Trophoblast cell (in vitro differentiated cells and primary cell): Measurements from ENCODE around the gene OR51E2.

Experiments used
- DNase-seq, 2 donors: peaks; one replicate each; pipeline ENCODE4 v3.0.0-alpha.2; 2016
- H2AFZ ChIP-seq: 2 replicates; pipeline ENCODE4 v1.6.1; 2013; ENCODE audit warnings: low read length, moderate library complexity, mild to moderate bottlenecking; ENCODE audit not compliant: insufficient read depth, poor library complexity
- H2AK5ac ChIP-seq: 2 replicates; pipeline ENCODE4 v1.6.1; 2013; ENCODE audit warnings: mild to moderate bottlenecking, low read length
- H2BK120ac ChIP-seq: 2 replicates; pipeline ENCODE4 v1.6.1; 2013; ENCODE audit warnings: low read length, mild to moderate bottlenecking, moderate library complexity; ENCODE audit not compliant: insufficient read depth, poor library complexity
- H2BK12ac ChIP-seq: 2 replicates; pipeline ENCODE4 v1.6.1; 2013; ENCODE audit warnings: mild to moderate bottlenecking, low read length, moderate library complexity
- H2BK5ac ChIP-seq: 2 replicates; pipeline ENCODE4 v1.6.1; 2013; ENCODE audit warnings: low read length, low read depth, moderate library complexity, mild to moderate bottlenecking; ENCODE audit not compliant: poor library complexity
- H3K14ac ChIP-seq: 2 replicates; pipeline ENCODE4 v1.6.1; 2013; ENCODE audit warnings: mild to moderate bottlenecking, low read length
- H3K18ac ChIP-seq: 2 replicates; pipeline ENCODE4 v1.6.1; 2013; ENCODE audit warnings: mild to moderate bottlenecking, low read length
- H3K23ac ChIP-seq: 2 replicates; pipeline ENCODE4 v1.6.1; 2013; ENCODE audit warnings: low read length
- H3K27ac ChIP-seq: 2 replicates; pipeline ENCODE4 v1.5.1; 2013; ENCODE audit warnings: low read depth, mild to moderate bottlenecking, inconsistent platforms, low read length, moderate library complexity
- H3K27me3 ChIP-seq: 2 replicates; pipeline ENCODE4 v1.6.1; 2013; ENCODE audit warnings: inconsistent platforms, mild to moderate bottlenecking, low read length, moderate library complexity; ENCODE audit not compliant: insufficient read depth
- H3K36me3 ChIP-seq, 2 experiments: 1 replicate in 1 of 2; 2 replicates in 1 of 2; pipeline ENCODE4 v1.6.1; 2013; ENCODE audit warnings: low read length in 2 of 2, mild to moderate bottlenecking in 2 of 2, moderate library complexity in 1 of 2; ENCODE audit not compliant: insufficient read depth in 2 of 2, control insufficient read depth in 1 of 2
- H3K4ac ChIP-seq: 2 replicates; pipeline ENCODE4 v1.6.1; 2013; ENCODE audit warnings: low read depth, mild to moderate bottlenecking, low read length, moderate library complexity
- H3K4me1 ChIP-seq, 2 experiments: 1 replicate in 1 of 2; 2 replicates in 1 of 2; pipeline ENCODE4 v1.6.1; 2013; ENCODE audit warnings: low read length in 2 of 2, mild to moderate bottlenecking in 2 of 2, moderate library complexity in 1 of 2; ENCODE audit not compliant: insufficient read depth in 2 of 2, control insufficient read depth in 1 of 2
- H3K4me2 ChIP-seq: 2 replicates; pipeline ENCODE4 v1.6.1; 2013; ENCODE audit warnings: inconsistent platforms, mild to moderate bottlenecking, low read length, moderate library complexity
- H3K4me3 ChIP-seq: 2 replicates; pipeline ENCODE4 v1.5.1; 2013; ENCODE audit warnings: mild to moderate bottlenecking, low read depth, low read length, inconsistent platforms
- H3K79me1 ChIP-seq: one replicate; pipeline ENCODE4 v1.6.1; 2013; ENCODE audit warnings: low read length
- H3K79me2 ChIP-seq: 2 replicates; pipeline ENCODE4 v1.6.1; 2013; ENCODE audit warnings: low read length, mild to moderate bottlenecking; ENCODE audit not compliant: control insufficient read depth, insufficient read depth, poor library complexity
- H3K9ac ChIP-seq: 2 replicates; pipeline ENCODE4 v1.6.1; 2013; ENCODE audit warnings: mild to moderate bottlenecking, low read length
- H3K9me3 ChIP-seq: 2 replicates; pipeline ENCODE4 v1.6.1; 2013; ENCODE audit warnings: low read depth, mild to moderate bottlenecking, control low read depth, inconsistent platforms, low read length; ENCODE audit not compliant: insufficient read depth
- H4K12ac ChIP-seq: 2 replicates; pipeline ENCODE4 v1.6.1; 2013; ENCODE audit warnings: low read depth, mild to moderate bottlenecking, low read length, moderate library complexity
- H4K8ac ChIP-seq: 2 replicates; pipeline ENCODE4 v1.6.1; 2013; ENCODE audit warnings: low read depth, mild to moderate bottlenecking, low read length, moderate library complexity
- H4K91ac ChIP-seq: one replicate; pipeline ENCODE4 v1.6.1; 2013; ENCODE audit warnings: low read depth, mild to moderate bottlenecking, low read length, moderate library complexity
- WGBS: extraction: QIAGEN DNeasy Blood & Tissue Kit; methylation state at CpG from one replicate; pipeline ENCODE4 v1.1.7; 2013; ENCODE audit warnings: missing lambda C conversion rate; ENCODE audit not compliant: insufficient read length, insufficient coverage; ENCODE audit errors: extremely low coverage; 5-methylcytosine and 5-hydroxymethylcytosine counted together

The OR51E2 gene

GRCh38 chr11:4714300-4714699, 16.6 kb upstream of the OR51E2 start:
- Histone ChIP-seq H3K4me1 (no peaks in the 10 kb centered on the region), H3K14ac (no peak overlapping the region), H3K36me3 (no peaks in the 10 kb centered on the region), H3K9ac (no peak overlapping the region), H4K91ac (no peak overlapping the region), H2AFZ (no peak overlapping the region), H2BK5ac (no peak overlapping the region), H3K4ac (no peak overlapping the region), H3K4me2 (no peak overlapping the region), H3K27me3 (no peaks in the 10 kb centered on the region), H3K9me3 (peaks cover 3% of the 10 kb centered on the region), H3K18ac (no peak overlapping the region), H3K79me1 (no peaks in the 10 kb centered on the region), H3K79me2 (no peaks in the 10 kb centered on the region), H2BK120ac (no peak overlapping the region), H3K4me3 (no peak overlapping the region), H4K12ac (no peak overlapping the region), H2BK12ac (no peak overlapping the region), H4K8ac (no peak overlapping the region), H2AK5ac (no peak overlapping the region), H3K23ac (no peak overlapping the region), H3K27ac (no peak overlapping the region)
- WGBS = no CpG with 5 or more reads among the region's 5 CpGs
- no peak for DNase-seq

DNA sequence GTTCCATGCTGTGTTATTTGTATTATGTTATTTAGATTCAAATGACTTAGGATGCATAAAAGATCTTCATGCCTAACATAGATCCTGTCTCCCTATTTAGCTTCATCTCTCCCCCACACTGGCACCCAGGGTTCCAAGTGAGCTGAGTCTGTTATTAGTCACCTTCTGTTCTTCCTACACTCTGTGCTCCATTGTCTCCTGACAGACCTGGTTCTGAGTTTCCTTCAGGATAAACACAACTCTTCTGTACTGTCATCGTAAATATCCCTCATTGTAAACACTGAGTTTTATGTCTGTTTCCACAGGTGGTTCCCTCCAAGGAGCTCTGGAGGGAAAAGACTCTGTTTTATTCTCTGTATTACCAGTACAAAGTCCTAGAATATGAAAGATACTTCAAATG, 15.6 kb upstream of the OR51E2 start:
- Histone ChIP-seq H4K8ac (no peak overlapping the region), H4K91ac (no peak overlapping the region), H2AK5ac (no peak overlapping the region), H3K23ac (no peak overlapping the region), H4K12ac (no peak overlapping the region), H2AFZ (no peak overlapping the region), H3K4me3 (no peak overlapping the region), H3K4me2 (no peak overlapping the region), H3K4ac (no peak overlapping the region), H3K79me1 (no peaks in the 10 kb centered on the region), H2BK12ac (no peak overlapping the region), H3K27ac (no peak overlapping the region), H3K79me2 (no peaks in the 10 kb centered on the region), H3K36me3 (no peaks in the 10 kb centered on the region), H2BK120ac (no peak overlapping the region), H3K9me3 (peaks cover 2% of the 10 kb centered on the region), H3K4me1 (no peaks in the 10 kb centered on the region), H3K18ac (no peak overlapping the region), H3K27me3 (no peaks in the 10 kb centered on the region), H3K14ac (no peak overlapping the region), H2BK5ac (no peak overlapping the region), H3K9ac (no peak overlapping the region)
- no peak for DNase-seq
- no CpG with 5 or more reads among the region's 1 CpG for WGBS

DNA sequence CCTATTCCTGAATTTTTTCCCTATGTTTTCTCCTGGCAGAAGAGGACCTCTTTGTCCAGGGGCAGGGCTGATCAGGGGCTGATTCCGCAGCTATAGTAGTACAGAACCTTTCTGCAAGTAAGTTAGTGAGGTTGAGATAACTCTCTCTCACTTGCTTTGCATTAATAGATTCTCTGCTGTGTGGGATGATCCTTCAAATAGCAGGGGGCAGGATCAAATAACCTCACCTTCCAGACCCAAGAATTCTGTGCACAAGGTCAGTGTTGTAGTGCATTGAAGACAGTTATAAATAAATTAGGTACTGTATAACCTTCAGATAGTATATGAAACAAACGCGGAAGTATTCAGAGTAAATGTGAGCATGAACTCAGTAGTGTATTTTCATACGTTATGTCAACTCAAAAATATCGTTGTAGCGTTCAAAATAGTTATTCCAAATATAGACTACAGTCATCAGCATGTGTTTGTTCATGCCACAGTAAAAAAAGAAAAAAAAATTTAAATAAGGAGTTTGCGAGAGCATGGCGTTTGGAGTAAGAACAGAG, 7.2 kb upstream of the OR51E2 start:
- WGBS = no CpG with 5 or more reads among the region's 8 CpGs
- Histone ChIP-seq H3K4me3 (no peak overlapping the region), H2BK120ac (no peak overlapping the region), H3K4ac (no peak overlapping the region), H2BK12ac (no peak overlapping the region), H3K79me1 (no peaks in the 10 kb centered on the region), H4K8ac (no peak overlapping the region), H2AK5ac (no peak overlapping the region), H3K36me3 (no peaks in the 10 kb centered on the region), H3K9ac (no peak overlapping the region), H3K4me1 (no peaks in the 10 kb centered on the region), H3K4me2 (no peak overlapping the region), H4K12ac (no peak overlapping the region), H3K79me2 (no peaks in the 10 kb centered on the region), H3K9me3 (no peaks in the 10 kb centered on the region), H3K27me3 (no peaks in the 10 kb centered on the region), H3K14ac (no peak overlapping the region), H2AFZ (no peak overlapping the region), H2BK5ac (no peak overlapping the region), H3K27ac (no peak overlapping the region), H4K91ac (no peak overlapping the region), H3K18ac (no peak overlapping the region), H3K23ac (no peak overlapping the region)
- DNase-seq = no peak

DNA sequence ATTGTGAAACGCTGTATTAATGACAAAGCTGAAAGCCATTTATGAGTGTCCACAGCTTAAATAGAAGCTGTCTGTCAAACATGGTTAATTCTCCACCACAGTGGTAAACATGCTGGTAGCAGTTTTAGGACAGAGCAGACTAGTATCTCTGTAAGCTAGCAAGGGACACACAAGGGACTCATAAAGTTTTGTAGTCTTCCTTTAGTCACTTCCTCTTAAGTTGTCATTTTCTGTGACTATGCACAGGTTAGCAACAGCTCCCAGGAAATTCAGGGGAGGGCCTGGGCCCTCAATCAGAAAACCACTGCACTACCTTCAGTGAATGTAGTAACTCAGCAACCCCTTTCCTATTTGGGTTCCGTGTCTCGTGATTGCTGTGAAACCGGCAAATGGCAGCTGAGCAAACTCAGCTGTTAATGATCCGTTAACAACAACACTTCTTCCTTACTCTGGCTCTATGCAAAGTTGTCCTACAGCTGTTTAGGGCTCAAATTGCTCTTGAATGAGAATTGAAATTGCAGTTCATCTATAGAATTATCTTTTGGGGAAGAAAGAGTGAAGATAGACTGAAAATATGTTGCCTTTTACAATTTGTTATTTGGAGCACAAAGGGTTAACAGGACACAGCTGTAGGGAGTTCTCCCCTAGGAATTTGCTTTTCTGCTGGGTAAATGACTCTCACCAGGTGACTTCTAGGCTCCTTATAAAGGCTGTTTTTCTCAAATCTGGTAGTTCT, 6.6 kb upstream of the OR51E2 start, which contains the start of gene MMP26:
MMP26 (plus strand) TSS at position 731 of the 736 bp plus-strand sequence.
- no peak within 1 kb of the TSS for H3K23ac ChIP-seq
- no peak within 1 kb of the TSS for H2BK5ac ChIP-seq
- H2AFZ ChIP-seq = no peak within 1 kb of the TSS
- no peak within 1 kb of the TSS for H4K12ac ChIP-seq
- no peak within 1 kb of the TSS for H3K18ac ChIP-seq
- H3K4me3 ChIP-seq = no peak within 1 kb of the TSS
- H3K36me3 ChIP-seq = no peaks in the 10 kb centered on the region
- H3K4ac ChIP-seq = no peak within 1 kb of the TSS
- no peaks in the 10 kb centered on the region for H3K79me2 ChIP-seq
- no peak within 1 kb of the TSS for H4K91ac ChIP-seq
- H3K79me1 ChIP-seq = no peaks in the 10 kb centered on the region
- no peak within 1 kb of the TSS for H2AK5ac ChIP-seq
- no peaks in the 10 kb centered on the region for H3K4me1 ChIP-seq
- no peak within 1 kb of the TSS for H3K14ac ChIP-seq
- no peak for DNase-seq
- H2BK120ac ChIP-seq = no peak within 1 kb of the TSS
- WGBS = no CpG with 5 or more reads among the region's 5 CpGs
- no peak within 1 kb of the TSS for H3K27ac ChIP-seq
- no peak within 1 kb of the TSS for H2BK12ac ChIP-seq
- H3K9ac ChIP-seq = no peak within 1 kb of the TSS
- H3K4me2 ChIP-seq = no peak within 1 kb of the TSS
- no peaks in the 10 kb centered on the region for H3K27me3 ChIP-seq
- no peaks in the 10 kb centered on the region for H3K9me3 ChIP-seq
- H4K8ac ChIP-seq = no peak within 1 kb of the TSS
